ENCODE measurements around the gene ZNF107. TPM values are rescaled to one million over a fixed set of nuclear protein-coding genes. Genes with fewer than 3 reads are reported as not detected.

The ZNF107 gene
- total RNA-seq, 1 experiment from 2014 or later, result 24.7 TPM

DNA sequence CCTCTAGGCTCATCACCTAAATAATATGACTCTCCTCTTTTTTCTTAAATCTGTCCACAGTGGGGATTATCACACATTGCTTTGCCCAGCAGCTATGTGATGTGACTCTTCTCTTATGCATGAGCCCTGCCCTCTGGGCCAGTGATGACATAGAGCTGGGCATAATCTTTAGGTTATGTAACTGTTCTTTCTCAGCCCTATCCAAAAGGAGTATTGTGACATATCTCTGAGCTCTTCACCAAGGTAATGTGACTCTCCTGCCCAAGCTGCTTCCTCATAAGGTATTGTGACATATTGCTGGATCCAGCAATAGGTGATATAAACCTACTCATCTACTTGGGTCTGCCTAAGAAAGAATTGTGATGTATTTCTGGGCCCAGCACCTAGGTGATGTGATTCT, 37.7 kb upstream of the ZNF107 start:
- Mint-ChIP-seq H3K27ac (no peak overlapping the region), H3K27me3 (ENCODE audit: low read depth) (no peaks in the 10 kb centered on the region), H3K4me1 (no peaks in the 10 kb centered on the region), H3K36me3 (ENCODE audit: insufficient read depth in 1 of 3, low read depth in 3 of 3) (peaks cover 0 to 21% (median 4%) of the 10 kb centered on the region in 3 experiments; a peak in 3 of 7 replicates), H3K9me3 (peaks cover 64 to 66% of the 10 kb centered on the region in 2 experiments), H3K4me3 (no peak overlapping the region)
- peaks cover 76% of the 10 kb centered on the region for H3K9me3 ChIP-seq (ENCODE audit: control insufficient read depth, low read depth, low read length)
- H3K14ac ChIP-seq (ENCODE audit: insufficient read depth, low read length), result no peak overlapping the region
- no peaks in the 10 kb centered on the region for H3K79me1 ChIP-seq (ENCODE audit: insufficient read depth, low read depth, low read length, poor library complexity, severe bottlenecking)
- no peak overlapping the region for H4K91ac ChIP-seq (ENCODE audit: insufficient read length, low read depth, low read length)
- H3K18ac ChIP-seq (ENCODE audit: insufficient read length, low read depth, low read length), result no peak overlapping the region
- no peaks in the 10 kb centered on the region for H3K23me2 ChIP-seq (ENCODE audit: insufficient read length, low read depth, low read length, poor library complexity, severe bottlenecking)
- H4K8ac ChIP-seq (replicated peaks; ENCODE audit: insufficient read length, low read depth, low read length), result no peak overlapping the region
- H3K79me2 ChIP-seq (ENCODE audit: insufficient read depth, low read length), result no peaks in the 10 kb centered on the region
- TF ChIP-seq, protein P1, sequence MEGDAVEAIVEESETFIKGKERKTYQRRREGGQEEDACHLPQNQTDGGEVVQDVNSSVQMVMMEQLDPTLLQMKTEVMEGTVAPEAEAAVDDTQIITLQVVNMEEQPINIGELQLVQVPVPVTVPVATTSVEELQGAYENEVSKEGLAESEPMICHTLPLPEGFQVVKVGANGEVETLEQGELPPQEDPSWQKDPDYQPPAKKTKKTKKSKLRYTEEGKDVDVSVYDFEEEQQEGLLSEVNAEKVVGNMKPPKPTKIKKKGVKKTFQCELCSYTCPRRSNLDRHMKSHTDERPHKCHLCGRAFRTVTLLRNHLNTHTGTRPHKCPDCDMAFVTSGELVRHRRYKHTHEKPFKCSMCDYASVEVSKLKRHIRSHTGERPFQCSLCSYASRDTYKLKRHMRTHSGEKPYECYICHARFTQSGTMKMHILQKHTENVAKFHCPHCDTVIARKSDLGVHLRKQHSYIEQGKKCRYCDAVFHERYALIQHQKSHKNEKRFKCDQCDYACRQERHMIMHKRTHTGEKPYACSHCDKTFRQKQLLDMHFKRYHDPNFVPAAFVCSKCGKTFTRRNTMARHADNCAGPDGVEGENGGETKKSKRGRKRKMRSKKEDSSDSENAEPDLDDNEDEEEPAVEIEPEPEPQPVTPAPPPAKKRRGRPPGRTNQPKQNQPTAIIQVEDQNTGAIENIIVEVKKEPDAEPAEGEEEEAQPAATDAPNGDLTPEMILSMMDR (conservative IDR thresholded peaks at IDR 0.05), result no peak
- no peak overlapping the region for H3K4me2 ChIP-seq (ENCODE audit: insufficient read depth, insufficient read length, low read length)
- H3K27ac ChIP-seq (ENCODE audit: insufficient read length, low read depth, low read length), result no peak overlapping the region
- DNase-seq, result no peak
- H3K56ac ChIP-seq (ENCODE audit: insufficient read length, low read depth, low read length), result no peak overlapping the region
- H2AK5ac ChIP-seq (ENCODE audit: insufficient read length, low read length), result no peak overlapping the region
- no peak overlapping the region for H2BK120ac ChIP-seq (ENCODE audit: low read depth, low read length, poor library complexity, severe bottlenecking)
- no peak overlapping the region for H2BK5ac ChIP-seq (ENCODE audit: insufficient read length, low read length)
- H2BK20ac ChIP-seq (ENCODE audit: low read depth, low read length, poor library complexity, severe bottlenecking), result no peak overlapping the region
- no peak overlapping the region for H3T11ph ChIP-seq (ENCODE audit: low read length)
- H4K20me1 ChIP-seq (ENCODE audit: control insufficient read depth, insufficient read depth, insufficient read length), result no peaks in the 10 kb centered on the region
- no peaks in the 10 kb centered on the region for H3K27me3 ChIP-seq (ENCODE audit: insufficient read depth, low read length)
- no peak overlapping the region for H3K4ac ChIP-seq (ENCODE audit: low read depth, low read length)
- no peak overlapping the region for H2AFZ ChIP-seq (ENCODE audit: low read length)
- no peak overlapping the region for H2BK15ac ChIP-seq (ENCODE audit: low read depth, low read length)
- no peak overlapping the region for H3K23ac ChIP-seq (ENCODE audit: insufficient read length, low read depth, low read length)
- H3K4me1 ChIP-seq (ENCODE audit: insufficient read depth, low read length), result no peaks in the 10 kb centered on the region
- H4K5ac ChIP-seq (ENCODE audit: insufficient read length, low read depth, low read length), result no peak overlapping the region
- H3K9ac ChIP-seq (ENCODE audit: extremely low read depth, insufficient read length, low read length), result no peak overlapping the region
- no peak overlapping the region for H2BK12ac ChIP-seq (ENCODE audit: insufficient read length, low read depth, low read length)

Data from H9 (cell line).